HEK293 (cell line): Measurements from ENCODE around the gene LRSAM1.

Source experiments
- AEBP2 ChIP-seq: fragments of 450-650 bp; formaldehyde crosslinking; IDR thresholded peaks from 2 replicates; pipeline ENCODE4 v1.5.1; 2016; ENCODE audit warnings: missing biosample characterization, missing genetic modification characterization, borderline replicate concordance
- CTCF ChIP-seq: fragments of 450-650 bp; formaldehyde crosslinking; IDR thresholded peaks from 2 replicates; pipeline ENCODE4 v1.5.1; 2016; ENCODE audit warnings: missing biosample characterization, missing genetic modification characterization
- FEZF1 ChIP-seq: fragments of 450-650 bp; formaldehyde crosslinking; IDR thresholded peaks from 2 replicates; pipeline ENCODE4 v1.5.1; 2016; ENCODE audit warnings: missing biosample characterization, missing genetic modification characterization
- GLI4 ChIP-seq: fragments of 450-650 bp; formaldehyde crosslinking; IDR thresholded peaks from 2 replicates; pipeline ENCODE4 v1.5.1; 2016; ENCODE audit warnings: missing biosample characterization, missing genetic modification characterization
- GLIS1 ChIP-seq: fragments of 450-650 bp; formaldehyde crosslinking; IDR thresholded peaks from 2 replicates; pipeline ENCODE4 v1.5.1; 2016; ENCODE audit warnings: missing biosample characterization, missing genetic modification characterization
- PATZ1 ChIP-seq: fragments of 450-650 bp; formaldehyde crosslinking; IDR thresholded peaks from 2 replicates; pipeline ENCODE4 v1.5.1; 2016; ENCODE audit warnings: missing biosample characterization, missing genetic modification characterization
- PRDM1 ChIP-seq: fragments of 450-650 bp; formaldehyde crosslinking; IDR thresholded peaks from 2 replicates; pipeline ENCODE4; 2016; ENCODE audit warnings: missing biosample characterization, missing genetic modification characterization
- SP2 ChIP-seq: fragments of 450-650 bp; formaldehyde crosslinking; IDR thresholded peaks from 2 replicates; pipeline ENCODE4 v1.5.1; 2016; ENCODE audit warnings: missing biosample characterization, missing genetic modification characterization
- SP3 ChIP-seq: fragments of 450-650 bp; formaldehyde crosslinking; IDR thresholded peaks from 2 replicates; pipeline ENCODE4 v1.5.1; 2016; ENCODE audit warnings: missing biosample characterization, missing genetic modification characterization
- SP7 ChIP-seq: fragments of 450-650 bp; formaldehyde crosslinking; IDR thresholded peaks from 2 replicates; pipeline ENCODE4 v1.5.1; 2016; ENCODE audit warnings: missing biosample characterization, missing genetic modification characterization
- TRIM28 ChIP-seq: IDR thresholded peaks from 2 replicates; pipeline ENCODE4 v1.6.1; 2011; ENCODE audit warnings: low read length, control low read depth, borderline replicate concordance
- WT1 ChIP-seq: fragments of 450-650 bp; formaldehyde crosslinking; IDR thresholded peaks from 2 replicates; pipeline ENCODE4 v1.5.1; 2016; ENCODE audit warnings: missing biosample characterization, missing genetic modification characterization
- YY2 ChIP-seq: fragments of 450-650 bp; formaldehyde crosslinking; IDR thresholded peaks from 2 replicates; pipeline ENCODE4 v1.5.1; 2016; ENCODE audit warnings: missing biosample characterization, missing genetic modification characterization
- ZBTB20 ChIP-seq: fragments of 450-650 bp; formaldehyde crosslinking; IDR thresholded peaks from 2 replicates; pipeline ENCODE4 v1.5.1; 2016; ENCODE audit warnings: missing biosample characterization, missing genetic modification characterization
- ZBTB48 ChIP-seq: fragments of 450-650 bp; formaldehyde crosslinking; IDR thresholded peaks from 2 replicates; pipeline ENCODE4 v1.5.1; 2016; ENCODE audit warnings: missing biosample characterization, missing genetic modification characterization
- ZFP41 ChIP-seq: fragments of 450-650 bp; formaldehyde crosslinking; IDR thresholded peaks from 2 replicates; pipeline ENCODE4 v1.5.1; 2016; ENCODE audit warnings: missing biosample characterization, missing genetic modification characterization, borderline replicate concordance
- ZNF24 ChIP-seq: fragments of 450-650 bp; formaldehyde crosslinking; IDR thresholded peaks from 2 replicates; pipeline ENCODE4 v1.5.1; 2016; ENCODE audit warnings: missing biosample characterization, missing genetic modification characterization
- ZNF335 ChIP-seq: fragments of 450-650 bp; formaldehyde crosslinking; conservative IDR thresholded peaks from 2 replicates; pipeline ENCODE4 v1.5.1; 2016; ENCODE audit warnings: missing biosample characterization, missing genetic modification characterization
- ZNF394 ChIP-seq: fragments of 450-650 bp; formaldehyde crosslinking; IDR thresholded peaks from 2 replicates; pipeline ENCODE4 v1.5.1; 2016; ENCODE audit warnings: missing biosample characterization, missing genetic modification characterization, mild to moderate bottlenecking, moderate library complexity, borderline replicate concordance
- ZNF423 ChIP-seq: fragments of 450-650 bp; formaldehyde crosslinking; IDR thresholded peaks from 2 replicates; pipeline ENCODE4 v1.5.1; 2016; ENCODE audit warnings: missing biosample characterization, missing genetic modification characterization
- ZNF449 ChIP-seq: fragments of 450-650 bp; formaldehyde crosslinking; IDR thresholded peaks from 2 replicates; pipeline ENCODE4 v1.5.1; 2017; ENCODE audit warnings: missing biosample characterization, mild to moderate bottlenecking, missing genetic modification characterization, moderate library complexity
- ZNF473 ChIP-seq: fragments of 450-650 bp; formaldehyde crosslinking; IDR thresholded peaks from 2 replicates; pipeline ENCODE4 v1.5.1; 2017; ENCODE audit warnings: missing biosample characterization, missing genetic modification characterization
- ZNF514 ChIP-seq: fragments of 450-650 bp; formaldehyde crosslinking; IDR thresholded peaks from 2 replicates; pipeline ENCODE4 v1.5.1; 2016; ENCODE audit warnings: missing biosample characterization, missing genetic modification characterization
- ZNF518A ChIP-seq: fragments of 450-650 bp; formaldehyde crosslinking; conservative IDR thresholded peaks from 2 replicates; pipeline ENCODE4 v1.5.1; 2016; ENCODE audit warnings: low read depth, missing biosample characterization, missing genetic modification characterization
- ZNF600 ChIP-seq: fragments of 450-650 bp; formaldehyde crosslinking; IDR thresholded peaks from 2 replicates; pipeline ENCODE4 v1.5.1; 2016; ENCODE audit warnings: missing biosample characterization, missing genetic modification characterization
- ZNF658 ChIP-seq: fragments of 450-650 bp; formaldehyde crosslinking; IDR thresholded peaks from 2 replicates; pipeline ENCODE4; 2016; ENCODE audit warnings: missing biosample characterization, missing genetic modification characterization
- ZNF677 ChIP-seq: fragments of 450-650 bp; IDR thresholded peaks from 2 replicates; pipeline ENCODE4 v1.5.0; 2018; ENCODE audit warnings: missing biosample characterization, mild to moderate bottlenecking, missing genetic modification characterization, moderate library complexity
- ZNF76 ChIP-seq: fragments of 450-650 bp; formaldehyde crosslinking; IDR thresholded peaks from 2 replicates; pipeline ENCODE4; 2016; ENCODE audit warnings: low read depth, missing biosample characterization, missing genetic modification characterization, borderline replicate concordance
- ZNF837 ChIP-seq: fragments of 450-650 bp; formaldehyde crosslinking; IDR thresholded peaks from 2 replicates; pipeline ENCODE4 v1.5.1; 2016; ENCODE audit warnings: missing biosample characterization, missing genetic modification characterization

The LRSAM1 gene

GRCh38 chr9:127451858-127452656 lies 747 bp downstream of the LRSAM1 start (continued):
- peak; percentile 35; the same call in 1 of the 2 replicates for TF ChIP-seq ZBTB48
- no peak for TF ChIP-seq ZNF473 (tag by site-specific recombination)
- no peak for TF ChIP-seq ZNF449 (tag by site-specific recombination)
- TF ChIP-seq ZNF335 (tag by site-specific recombination) = peak; percentile 94
- no peak for TF ChIP-seq ZNF423 (tag by site-specific recombination)
- no peak for TF ChIP-seq ZNF658 (tag by site-specific recombination)
- peak; percentile 79 for TF ChIP-seq PATZ1
- TF ChIP-seq PRDM1 = no peak
- TF ChIP-seq TRIM28 = no peak
- peak; percentile 29; the same call in 1 of the 2 replicates for TF ChIP-seq ZNF76 (tag by site-specific recombination)
- 0 out of 2 replicates have a peak, but pooled peaks have one; percentile 32 for TF ChIP-seq ZNF600
- TF ChIP-seq SP3 (tag by site-specific recombination) = peak; percentile 87
- no peak for TF ChIP-seq FEZF1 (tag by site-specific recombination)
- peak; percentile 30; the same call in 1 of the 2 replicates for TF ChIP-seq GLIS1
- peak; percentile 52; the same call in 1 of the 2 replicates for TF ChIP-seq ZBTB20 (tag by site-specific recombination)
- TF ChIP-seq WT1 (tag by site-specific recombination) = no peak; the same call in 1 of the 2 replicates
- peak; percentile 86 for TF ChIP-seq SP2 (tag by site-specific recombination)
- TF ChIP-seq ZNF394 (tag by site-specific recombination) = no peak
- TF ChIP-seq SP7 (tag by site-specific recombination) = 0 out of 2 replicates have a peak, but pooled peaks have one; percentile 31
- no peak for TF ChIP-seq CTCF (tag by site-specific recombination)
- no peak for TF ChIP-seq ZNF677 (tag by site-specific recombination)
- TF ChIP-seq ZNF24 = no peak
- no peak for TF ChIP-seq ZNF514
- peak; percentile 66 for TF ChIP-seq YY2 (tag by site-specific recombination)
- TF ChIP-seq ZFP41 (tag by site-specific recombination) = no peak
- no peak for TF ChIP-seq AEBP2 (tag by site-specific recombination)
- no peak for TF ChIP-seq ZNF837 (tag by site-specific recombination)
- TF ChIP-seq ZNF518A (tag by site-specific recombination) = no peak
- no peak for TF ChIP-seq GLI4
